ENCODE measurements around the gene PCP2. TPM values are rescaled to one million over a fixed set of nuclear protein-coding genes. Genes with fewer than 3 reads are reported as not detected.
"Not testable (repeated sequence)": the region's sequence is repeated elsewhere in the genome, so short reads cannot be mapped to it uniquely, and the experiment has no call there.

The PCP2 gene
- total RNA-seq, 1 donor from 2014 or later, result not detected

DNA sequence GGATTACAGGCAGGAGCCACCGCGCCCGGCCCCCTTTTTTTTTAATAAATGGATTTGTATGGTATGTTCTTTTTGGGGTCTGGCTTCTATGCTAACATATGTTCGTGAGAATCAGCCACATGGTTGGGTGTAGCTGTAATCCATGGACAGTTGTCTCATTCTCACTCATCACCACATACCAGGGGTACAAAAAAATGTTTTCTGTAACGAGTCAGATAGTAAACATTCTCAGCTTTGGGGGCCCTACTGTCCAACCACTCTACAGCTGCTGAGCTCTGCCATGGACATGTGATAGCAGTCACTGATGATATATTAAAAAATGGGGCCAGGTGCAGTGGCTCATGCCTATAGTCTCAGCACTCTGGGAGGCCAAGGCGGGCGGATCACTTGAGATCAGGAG, 30.2 kb upstream of the PCP2 start:
- DNase-seq (ENCODE audit: low spot score), result no peak

DNA sequence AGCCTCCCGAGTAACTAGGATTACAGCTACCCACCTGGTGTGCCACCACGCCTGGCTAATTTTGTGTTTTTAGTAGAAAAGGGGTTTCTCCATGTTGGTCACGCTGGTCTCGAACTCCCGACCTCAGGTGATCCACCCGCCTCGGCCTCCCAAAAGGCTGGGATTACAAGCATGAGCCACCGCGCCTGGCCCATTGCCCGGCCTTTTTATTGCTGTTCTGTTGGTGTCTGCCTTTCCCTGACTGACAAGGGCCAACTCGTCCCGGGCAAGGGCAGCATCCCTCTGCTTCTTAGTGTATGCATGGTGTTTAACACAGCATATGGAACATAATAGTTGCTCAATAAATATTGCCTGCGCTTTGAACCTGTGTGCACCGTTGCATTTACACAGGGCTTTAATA, 29.1 kb upstream of the PCP2 start:
- DNase-seq (ENCODE audit: low spot score), result no peak
- intact Hi-C loops (cut with DNase I), result no loop called here

More for the DNA sequence above, 30.2 kb upstream of the PCP2 start:
- intact Hi-C loops (cut with DNase I), result no loop called here

DNA sequence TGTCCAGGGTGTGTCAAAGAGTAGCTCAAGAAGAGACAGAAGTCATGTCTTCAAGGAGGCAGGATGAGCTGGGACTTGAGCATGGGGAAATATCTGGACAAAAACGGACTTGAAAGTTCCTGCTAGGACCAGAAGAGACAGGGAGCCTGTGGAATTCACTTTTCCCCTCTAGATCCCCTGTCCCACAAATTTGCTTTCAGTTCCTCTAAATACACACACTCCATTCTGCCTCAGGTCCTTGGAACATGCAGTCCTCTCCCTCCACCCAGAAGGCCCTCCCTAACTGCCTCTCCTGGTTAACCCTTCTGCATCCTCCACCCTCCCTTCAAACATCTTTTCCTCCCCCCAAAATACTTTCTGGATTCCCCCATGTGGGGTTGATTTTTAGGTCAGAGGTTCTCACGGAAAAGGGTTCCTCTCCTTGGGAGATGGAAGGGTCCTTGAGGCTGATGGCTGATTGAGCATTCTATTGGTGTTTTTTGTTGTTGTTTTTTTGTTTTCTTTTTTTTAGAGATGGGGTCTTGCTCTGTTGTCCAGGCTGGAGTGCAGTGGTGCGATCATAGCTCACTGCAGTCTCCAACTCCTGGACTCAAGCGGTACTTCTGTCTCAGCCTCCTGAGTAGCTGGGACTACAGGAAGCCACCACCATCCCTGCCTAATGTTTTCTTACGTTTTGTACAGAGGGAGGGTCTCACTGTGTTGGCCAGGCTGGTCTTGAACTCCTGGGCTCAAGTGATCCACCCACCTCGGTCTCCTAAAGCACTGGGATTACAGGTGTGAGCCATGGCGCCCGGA, 28.4 kb upstream of the PCP2 start:
- intact Hi-C loops (cut with DNase I), result no loop called here
- no peak for DNase-seq (ENCODE audit: low spot score)

DNA sequence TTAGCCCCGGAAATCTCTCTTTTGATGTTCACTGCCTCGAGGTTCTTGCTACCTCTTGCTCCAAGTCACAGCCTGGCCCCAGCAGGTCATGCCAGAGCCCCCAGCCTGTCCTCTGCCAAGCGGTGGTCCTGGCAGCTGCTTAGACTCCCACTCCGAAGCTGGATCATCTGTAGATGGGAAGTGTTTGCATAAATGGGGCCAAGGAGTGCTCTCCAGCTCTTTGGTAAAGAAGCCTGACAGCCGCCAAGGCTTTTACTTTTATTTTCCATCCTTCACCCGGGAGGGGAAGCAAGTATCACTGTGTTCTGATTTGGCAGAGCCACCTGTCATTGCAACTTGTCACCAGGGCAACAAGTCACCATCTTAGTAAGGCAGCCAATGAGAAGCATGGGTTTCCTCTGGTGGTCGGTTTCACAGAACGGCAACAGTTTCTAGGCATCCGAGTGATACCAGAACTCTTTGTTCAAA, 24.7 kb upstream of the PCP2 start:
- intact Hi-C loops (cut with DNase I), result no loop called here
- DNase-seq (ENCODE audit: low spot score), result no peak

DNA sequence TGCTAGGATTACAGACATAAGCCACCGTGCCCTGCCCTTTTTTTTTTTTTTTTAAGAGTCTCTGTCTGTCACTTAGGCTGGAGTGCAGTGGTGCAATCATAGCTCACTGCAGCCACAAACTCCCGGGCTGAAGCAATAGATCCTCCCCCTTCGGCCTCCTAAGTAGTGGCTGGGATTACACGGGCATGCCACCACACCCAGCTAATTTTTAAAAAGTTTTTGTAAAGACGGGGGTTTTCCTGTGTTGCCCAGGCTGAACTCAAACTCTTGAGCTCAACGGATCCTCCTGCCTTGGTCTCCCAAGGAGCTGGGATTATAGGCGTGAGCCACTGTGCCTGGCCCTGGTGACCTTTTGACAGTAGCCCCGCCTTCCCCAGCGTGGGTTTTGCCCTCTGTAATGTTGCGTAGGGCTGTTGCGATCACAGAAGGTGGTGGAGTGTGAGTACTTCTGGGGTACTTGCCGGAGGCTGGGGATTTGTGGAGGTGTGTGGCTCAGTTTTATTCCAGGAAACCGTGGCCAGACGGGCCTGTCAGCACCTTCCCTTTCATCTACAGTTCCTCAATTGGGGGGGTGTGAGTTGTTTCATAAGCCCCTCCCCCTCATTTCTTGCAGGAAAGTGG, 23.7 kb upstream of the PCP2 start:
- DNase-seq (ENCODE audit: low spot score), result no peak
- intact Hi-C loops (cut with DNase I), result no loop called here

DNA sequence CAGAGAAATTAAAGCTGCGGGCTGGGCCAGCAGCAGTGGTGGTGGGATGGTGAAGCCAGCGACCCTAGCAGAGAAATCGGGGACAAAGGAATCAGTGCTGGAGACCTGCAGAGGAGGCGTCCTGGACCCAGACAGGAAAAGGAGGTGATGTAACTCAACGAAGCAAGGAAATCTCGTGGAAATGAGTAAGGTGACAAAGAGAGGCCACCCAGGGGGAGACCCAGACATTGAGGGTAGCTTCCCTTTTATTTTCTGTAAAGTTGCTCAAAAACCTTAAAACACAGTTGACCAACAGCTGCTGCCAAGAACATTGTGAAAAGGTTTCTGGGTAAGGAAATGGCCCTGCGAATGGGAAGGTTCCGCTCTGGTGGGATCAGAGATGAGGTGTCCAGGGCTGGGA, 22.1 kb upstream of the PCP2 start:
- intact Hi-C loops (cut with DNase I), result no loop called here
- no peak for DNase-seq (ENCODE audit: low spot score)

DNA sequence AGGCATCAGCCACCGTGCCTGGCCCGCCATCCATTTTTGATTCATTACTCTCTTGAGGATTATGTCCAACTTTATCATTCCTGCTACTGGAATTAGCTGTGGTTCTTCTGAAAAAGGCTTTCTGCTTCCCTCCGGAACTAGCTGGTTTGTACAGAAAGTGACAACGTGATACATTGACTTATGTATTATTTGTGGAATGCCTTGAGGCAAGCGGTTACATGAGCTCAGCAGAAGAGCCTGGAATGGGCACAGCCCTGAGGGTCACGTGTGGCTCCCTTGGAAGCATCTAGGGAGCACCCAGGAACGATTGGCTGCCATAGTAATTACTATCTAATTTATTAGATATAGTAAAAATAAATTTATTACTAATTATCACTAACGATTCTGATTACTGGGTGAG, 20.9 kb upstream of the PCP2 start:
- no peak for DNase-seq (ENCODE audit: low spot score)
- intact Hi-C loops (cut with DNase I), result loop anchor here (5.0 kb wide), 1 partner anchor 143 kb away; no protein-coding TSS in a partner anchor

DNA sequence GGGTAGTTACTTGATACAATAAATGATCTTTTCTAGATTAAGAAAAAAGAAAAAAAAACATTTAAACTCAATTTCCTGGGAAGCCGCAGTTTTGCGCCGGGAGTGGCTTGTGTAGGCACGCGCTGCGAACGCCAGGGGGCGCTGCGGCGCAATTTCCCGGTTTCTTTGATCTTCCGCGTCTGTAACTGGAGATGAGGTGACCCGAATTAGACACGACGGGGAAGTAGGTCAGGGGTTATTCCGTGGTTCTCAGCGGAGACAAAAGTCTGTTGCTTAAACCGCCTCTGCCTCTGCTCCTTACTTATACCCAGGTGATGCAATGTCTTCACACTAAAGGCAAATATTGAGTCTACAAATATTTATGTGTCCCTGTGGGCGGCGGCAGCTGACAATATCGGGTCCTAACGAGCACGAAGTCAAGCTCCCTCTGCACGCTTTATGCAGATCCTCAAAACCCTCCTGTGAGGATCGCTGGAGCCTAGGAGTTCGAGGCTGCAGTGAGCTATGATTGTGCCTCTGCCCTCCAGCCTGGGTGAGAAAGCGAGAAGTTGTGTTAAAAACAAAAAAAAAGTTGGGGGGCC, 18.6 kb upstream of the PCP2 start:
- peak; percentile 95 for DNase-seq (ENCODE audit: low spot score)
- intact Hi-C loops (cut with DNase I), result loop anchor here (2.0 to 5.0 kb wide), 2 partner anchors 29 to 145 kb away; partner anchors contain the start of gene TRAPPC5

DNA sequence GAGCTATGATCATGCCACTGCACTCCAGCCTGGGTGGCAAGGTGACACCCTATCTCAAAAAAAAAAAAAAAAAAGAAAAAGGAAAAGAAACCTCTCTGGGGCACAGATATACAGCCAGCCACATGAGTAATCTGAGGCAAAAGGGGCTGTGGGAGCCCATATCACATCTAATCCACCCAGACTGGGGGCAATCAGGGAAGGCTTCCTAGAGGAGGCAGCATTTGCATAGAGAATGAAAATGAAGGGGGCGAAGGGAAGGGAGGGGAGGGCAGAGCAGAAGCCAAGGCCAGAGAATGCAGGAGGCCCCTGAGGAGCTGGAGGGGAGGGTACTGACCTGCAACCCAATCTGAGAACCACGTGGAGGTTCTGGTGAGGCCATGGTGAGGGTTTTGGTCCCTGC, 16.6 kb upstream of the PCP2 start:
- no peak for DNase-seq (ENCODE audit: low spot score)

DNA sequence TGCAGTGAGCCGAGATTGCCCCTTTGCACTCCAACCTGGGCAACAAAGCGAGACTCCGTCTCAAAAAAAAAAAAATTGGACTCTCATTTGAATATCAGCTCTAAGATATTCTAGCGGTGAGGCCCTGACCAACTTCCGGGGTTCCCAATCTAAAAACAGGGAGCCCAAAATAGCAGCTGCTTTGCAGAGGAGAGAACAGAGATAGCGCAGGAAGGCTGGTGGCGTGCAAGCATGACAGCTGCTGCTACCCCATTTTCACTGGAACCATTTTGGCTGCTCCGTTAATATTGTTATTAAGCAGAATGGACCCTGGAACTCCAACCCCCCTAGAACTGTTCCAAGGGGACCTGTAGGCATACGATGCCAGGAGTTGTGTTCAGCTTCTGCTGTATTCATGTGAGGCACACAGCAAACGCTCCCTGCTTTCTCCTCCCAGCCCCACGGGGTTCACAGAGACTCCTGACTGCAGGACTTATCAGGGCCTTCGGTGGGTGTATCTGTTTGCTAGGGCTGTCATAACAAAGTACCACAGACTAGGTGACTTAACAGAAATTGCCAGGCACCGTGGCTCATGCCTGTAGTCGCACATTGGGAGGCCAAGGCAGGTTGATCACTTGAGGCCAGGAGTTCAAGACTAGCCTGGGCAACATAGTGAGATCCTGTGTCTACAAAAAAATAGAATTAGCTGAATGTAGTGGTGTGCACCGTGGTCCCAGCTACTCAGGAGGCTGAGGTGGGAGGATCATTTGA, 14.9 kb upstream of the PCP2 start:
- DNase-seq (ENCODE audit: low spot score), result no peak
- intact Hi-C loops (cut with DNase I), result no loop called here

More for the DNA sequence above, 16.6 kb upstream of the PCP2 start:
- intact Hi-C loops (cut with DNase I), result loop anchor here (5.0 kb wide), 1 partner anchor 147 kb away; no protein-coding TSS in a partner anchor

DNA sequence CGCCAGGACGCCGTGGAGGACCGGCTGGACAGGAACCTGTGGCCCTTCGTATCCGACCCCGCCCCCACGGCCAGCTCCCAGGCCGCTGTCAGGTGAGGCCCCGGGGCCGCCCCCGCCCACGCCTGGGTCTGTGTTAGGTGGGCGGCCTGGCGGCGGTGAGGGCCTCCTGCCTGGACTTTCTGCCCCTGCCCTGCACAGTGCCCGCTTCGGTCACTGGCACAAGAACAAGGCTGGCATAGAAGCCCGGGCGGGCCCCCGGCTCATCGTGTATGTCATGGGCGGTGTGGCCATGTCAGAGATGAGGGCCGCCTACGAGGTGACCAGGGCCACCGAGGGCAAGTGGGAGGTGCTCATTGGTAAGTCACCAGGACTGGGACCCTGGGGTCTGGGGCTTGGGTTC, 13.6 kb upstream of the PCP2 start:
- no peak for DNase-seq (ENCODE audit: low spot score)
- intact Hi-C loops (cut with DNase I), result no loop called here

DNA sequence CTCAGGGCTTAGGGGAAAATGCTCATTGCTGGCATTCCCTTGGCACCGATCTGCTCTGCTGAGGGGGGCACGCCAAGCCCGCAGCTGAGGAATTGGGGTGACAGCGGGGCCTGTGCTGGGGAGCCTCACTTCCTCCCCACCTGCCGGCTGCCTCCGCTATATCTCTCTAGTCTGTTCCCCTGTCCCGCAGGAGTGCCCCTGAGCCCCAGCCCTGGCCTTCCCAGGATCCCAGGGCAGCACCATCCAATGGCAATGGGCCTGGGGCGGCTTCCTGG, 12.8 kb upstream of the PCP2 start:
- intact Hi-C loops (cut with DNase I), result no loop called here
- DNase-seq (ENCODE audit: low spot score), result no peak

DNA sequence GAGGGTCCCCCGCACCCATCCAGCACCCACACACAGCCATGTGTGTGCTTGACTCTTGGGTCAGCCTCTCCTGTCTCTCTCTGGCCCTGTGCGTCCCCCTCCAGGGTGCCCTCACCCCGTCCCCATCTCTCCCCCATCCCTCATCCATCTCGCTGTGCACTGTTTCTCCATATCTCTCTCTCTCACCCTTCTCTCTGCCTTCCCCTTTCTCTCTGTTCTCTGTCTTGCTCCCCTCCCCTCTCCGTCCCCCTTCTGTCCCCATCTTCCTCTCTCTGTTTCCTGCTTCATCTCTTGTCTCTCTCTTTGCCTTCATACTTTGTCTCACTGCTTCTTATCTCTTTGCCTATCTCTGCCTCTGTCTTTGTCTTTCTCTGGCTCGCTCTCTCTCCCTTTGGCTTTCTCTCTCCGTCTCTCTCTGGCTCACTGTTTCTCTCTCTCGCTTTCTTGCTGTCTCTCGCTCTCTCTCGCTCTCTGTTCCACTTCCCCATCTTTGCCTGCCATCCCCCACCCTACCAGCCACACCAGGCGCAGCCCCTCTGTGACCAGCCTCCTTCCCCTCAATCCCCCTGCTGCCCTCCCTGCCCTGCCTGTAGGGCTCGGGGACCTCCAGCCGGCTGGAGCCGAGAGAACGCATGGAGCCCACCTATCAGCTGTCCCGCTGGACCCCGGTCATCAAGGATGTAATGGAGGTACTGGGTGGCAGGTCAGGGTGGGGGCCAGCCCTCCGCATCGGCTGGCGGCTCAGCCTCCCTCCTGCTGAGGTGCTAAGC, 12.3 kb upstream of the PCP2 start:
- intact Hi-C loops (cut with DNase I), result no loop called here

DNA sequence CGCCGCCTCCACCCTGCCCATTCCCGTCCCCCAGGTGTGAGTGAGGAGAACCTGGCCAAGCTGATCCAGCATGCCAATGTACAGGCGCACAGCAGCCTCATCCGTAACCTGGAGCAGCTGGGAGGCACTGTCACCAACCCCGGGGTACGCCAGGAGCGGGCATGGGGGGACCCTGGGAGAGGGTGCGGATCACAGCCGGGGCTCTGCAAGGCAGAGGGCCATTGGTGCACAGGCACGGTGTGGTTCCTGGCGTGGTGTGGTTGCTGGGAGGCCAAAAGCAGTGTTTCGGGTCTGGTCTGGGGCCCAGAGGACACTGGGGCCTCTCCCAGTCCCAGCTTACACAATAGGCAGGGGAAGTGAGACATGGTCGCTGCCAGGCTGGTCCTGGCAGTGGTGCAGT, 11.6 kb upstream of the PCP2 start:
- DNase-seq (ENCODE audit: low spot score), result no peak
- intact Hi-C loops (cut with DNase I), result no loop called here

More for the DNA sequence above, 12.3 kb upstream of the PCP2 start:
- no peak for DNase-seq (ENCODE audit: low spot score)

DNA sequence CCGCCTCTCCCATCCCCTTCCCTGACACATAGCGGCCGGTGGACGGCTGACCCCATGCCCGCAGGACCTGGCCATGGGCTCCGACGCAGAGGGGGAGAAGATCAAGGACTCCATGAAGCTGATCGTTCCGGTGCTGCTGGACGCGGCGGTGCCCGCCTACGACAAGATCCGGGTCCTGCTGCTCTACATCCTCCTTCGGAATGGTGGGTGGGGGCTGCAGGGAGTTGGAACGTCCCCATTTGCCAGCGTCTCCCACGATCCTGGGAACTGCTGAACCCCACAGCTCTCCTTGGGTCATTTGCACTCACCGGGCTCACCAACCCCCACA, 11.0 kb upstream of the PCP2 start:
- intact Hi-C loops (cut with DNase I), result no loop called here
- no peak for DNase-seq (ENCODE audit: low spot score)

DNA sequence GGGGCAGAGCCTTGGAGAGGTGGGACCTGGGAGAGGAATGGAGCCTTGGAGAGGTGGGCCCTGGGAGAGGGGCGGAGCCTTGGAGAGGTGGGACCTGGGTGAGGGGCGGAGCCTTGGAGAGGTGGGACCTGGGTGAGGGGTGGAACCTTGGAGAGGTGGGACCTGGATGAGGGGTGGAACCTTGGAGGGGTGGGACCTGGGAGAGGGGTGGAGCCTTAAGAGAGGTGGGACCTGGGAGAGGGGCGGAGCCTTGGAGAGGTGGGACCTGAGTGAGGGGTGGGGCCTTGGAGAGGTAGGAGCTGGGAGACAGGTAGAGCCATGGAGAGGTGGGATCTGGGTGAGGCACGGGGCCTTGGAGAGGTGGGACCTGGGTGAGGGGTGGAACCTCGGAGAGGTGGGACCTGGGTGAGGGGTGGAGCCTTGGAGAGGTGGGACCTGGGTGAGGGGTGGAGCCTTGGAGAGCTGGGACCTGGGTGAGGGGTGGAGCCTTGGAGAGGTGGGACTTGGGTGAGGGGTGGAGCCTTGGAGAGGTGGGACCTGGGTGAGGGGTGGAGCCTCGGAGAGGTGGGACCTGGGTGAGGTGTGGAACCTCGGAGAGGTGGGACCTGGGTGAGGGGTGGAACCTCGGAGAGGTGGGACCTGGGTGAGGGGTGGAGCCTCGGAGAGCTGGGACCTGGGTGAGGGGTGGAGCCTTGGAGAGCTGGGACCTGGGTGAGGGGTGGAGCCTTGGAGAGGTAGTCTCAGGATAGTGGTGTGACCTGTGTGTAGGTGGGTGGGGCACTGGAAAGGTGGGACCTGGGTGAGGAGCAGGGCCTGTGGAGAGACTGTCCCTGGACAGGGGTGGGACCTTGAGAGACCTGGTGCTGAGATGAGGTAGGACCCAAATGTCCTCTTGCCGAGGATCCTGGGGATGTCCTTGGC, 10.4 kb upstream of the PCP2 start:
- intact Hi-C loops (cut with DNase I); DNase-seq (ENCODE audit: low spot score): not testable (repeated sequence)

DNA sequence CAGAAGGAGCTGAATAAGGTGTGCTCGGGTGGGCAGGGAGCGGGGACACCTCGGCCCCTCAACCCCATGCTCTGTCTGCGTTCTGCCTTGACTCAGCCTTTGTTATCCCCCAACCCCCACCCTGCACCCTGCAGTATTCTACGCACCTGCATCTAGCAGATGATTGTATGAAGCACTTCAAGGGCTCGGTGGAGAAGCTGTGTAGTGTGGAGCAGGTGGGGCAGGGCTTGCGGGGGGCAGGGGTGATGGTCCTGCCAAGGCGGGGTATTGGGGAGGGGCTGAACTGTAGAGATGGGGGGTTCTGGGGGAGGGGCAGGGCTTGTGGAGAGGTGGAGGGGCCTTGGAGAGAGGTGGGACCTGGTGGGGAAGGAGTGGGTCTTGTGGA, 9.5 kb upstream of the PCP2 start:
- intact Hi-C loops (cut with DNase I), result no loop called here

DNA sequence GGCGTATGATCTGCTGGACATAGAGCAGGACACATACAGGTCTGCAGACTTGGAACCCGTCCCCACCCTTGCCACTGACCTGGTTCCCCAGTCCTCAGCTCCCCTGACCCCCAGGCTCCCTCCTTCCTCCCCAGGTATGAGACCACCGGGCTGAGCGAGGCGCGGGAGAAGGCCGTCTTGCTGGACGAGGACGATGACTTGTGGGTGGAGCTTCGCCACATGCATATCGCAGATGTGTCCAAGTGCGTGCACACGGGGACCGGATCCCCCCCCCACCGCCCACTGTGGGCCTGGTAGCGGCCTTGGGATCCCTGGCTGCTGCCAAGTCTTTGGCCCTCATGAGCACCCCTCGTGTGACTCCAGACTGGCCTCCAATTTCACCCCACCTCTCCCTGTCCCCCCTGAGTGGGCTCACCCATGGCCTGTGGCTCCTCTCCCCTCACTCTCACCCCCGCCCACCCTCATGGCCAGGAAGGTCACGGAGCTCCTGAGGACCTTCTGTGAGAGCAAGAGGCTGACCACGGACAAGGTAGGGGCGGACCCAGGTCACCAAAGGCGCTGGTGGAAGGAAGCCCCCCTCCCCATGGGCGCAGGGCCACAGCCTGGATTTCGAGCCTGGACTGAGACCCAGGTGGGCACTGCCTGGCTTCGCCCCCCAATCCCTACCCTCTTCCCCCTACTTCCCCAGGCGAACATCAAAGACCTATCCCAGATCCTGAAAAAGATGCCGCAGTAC, 8.9 kb upstream of the PCP2 start:
- no peak for DNase-seq (ENCODE audit: low spot score)
- intact Hi-C loops (cut with DNase I), result no loop called here

More for the DNA sequence above, 9.5 kb upstream of the PCP2 start:
- no peak for DNase-seq (ENCODE audit: low spot score)

Measured in cardiac septum (tissue), 1 donor.